Calu3 (cell line): ENCODE data around the gene GCAT. TPM values are rescaled to one million over a fixed set of nuclear protein-coding genes. Genes with fewer than 3 reads are reported as not detected.

ENCODE experiments used
- BruUV-seq: library from RNA; stranded (reverse); fragments of 400-500 nt; replicated peaks from 2 replicates; lab custom pipeline; 2021; lab: Mats Ljungman, UMichigan
- CTCF ChIA-PET: fragments of 300-600 bp; sonication (Branson Sonifier 250); formaldehyde crosslinking; loops from one replicate; lab custom pipeline; 2022; ENCODE audit warnings: antibody characterized with exemption; lab: Charles Lee
- DNase-seq: peaks from one replicate; pipeline ENCODE4 v3.0.0; 2022
- H3K27ac Mint-ChIP-seq: one replicate; pipeline ENCODE4 v1.8.0; 2022; ENCODE audit warnings: mixed read lengths; ENCODE audit not compliant: unreplicated experiment
- H3K27me3 Mint-ChIP-seq: one replicate; pipeline ENCODE4 v1.8.0; 2022; ENCODE audit warnings: mixed read lengths; ENCODE audit not compliant: unreplicated experiment
- H3K36me3 Mint-ChIP-seq: one replicate; pipeline ENCODE4 v1.8.0; 2022; ENCODE audit warnings: mild to moderate bottlenecking, moderate library complexity, mixed read lengths; ENCODE audit not compliant: insufficient read depth, unreplicated experiment
- H3K4me1 Mint-ChIP-seq: one replicate; pipeline ENCODE4 v1.8.0; 2022; ENCODE audit warnings: mild to moderate bottlenecking, low read depth, mixed read lengths; ENCODE audit not compliant: unreplicated experiment
- H3K4me3 Mint-ChIP-seq: one replicate; pipeline ENCODE4 v1.8.0; 2022; ENCODE audit warnings: mild to moderate bottlenecking, low read depth, moderate library complexity, mixed read lengths; ENCODE audit not compliant: unreplicated experiment
- H3K9me3 Mint-ChIP-seq: one replicate; pipeline ENCODE4 v1.8.0; 2022; ENCODE audit warnings: low read depth, mixed read lengths; ENCODE audit not compliant: unreplicated experiment
- intact Hi-C: fragments of 100-400 bp; cut with micrococcal nuclease; formaldehyde crosslinking; loops from one replicate; pipeline ENCODE4 v1.10.0; 2022; ENCODE audit not compliant: unreplicated experiment
- total RNA-seq: library from RNA; stranded (reverse); gene quantifications from 2 replicates; pipeline ENCODE4 v1.2.3, GENCODE V29; 2022
- TF ChIP-seq, protein P1 (sequence below): fragments of 200-600 bp; IDR thresholded peaks from one replicate; pipeline ENCODE4 v1.8.0; 2022; ENCODE audit warnings: antibody characterized with exemption; ENCODE audit not compliant: unreplicated experiment

The GCAT gene
- total RNA-seq, 1 experiment from 2014 or later, result 22.7 TPM

DNA sequence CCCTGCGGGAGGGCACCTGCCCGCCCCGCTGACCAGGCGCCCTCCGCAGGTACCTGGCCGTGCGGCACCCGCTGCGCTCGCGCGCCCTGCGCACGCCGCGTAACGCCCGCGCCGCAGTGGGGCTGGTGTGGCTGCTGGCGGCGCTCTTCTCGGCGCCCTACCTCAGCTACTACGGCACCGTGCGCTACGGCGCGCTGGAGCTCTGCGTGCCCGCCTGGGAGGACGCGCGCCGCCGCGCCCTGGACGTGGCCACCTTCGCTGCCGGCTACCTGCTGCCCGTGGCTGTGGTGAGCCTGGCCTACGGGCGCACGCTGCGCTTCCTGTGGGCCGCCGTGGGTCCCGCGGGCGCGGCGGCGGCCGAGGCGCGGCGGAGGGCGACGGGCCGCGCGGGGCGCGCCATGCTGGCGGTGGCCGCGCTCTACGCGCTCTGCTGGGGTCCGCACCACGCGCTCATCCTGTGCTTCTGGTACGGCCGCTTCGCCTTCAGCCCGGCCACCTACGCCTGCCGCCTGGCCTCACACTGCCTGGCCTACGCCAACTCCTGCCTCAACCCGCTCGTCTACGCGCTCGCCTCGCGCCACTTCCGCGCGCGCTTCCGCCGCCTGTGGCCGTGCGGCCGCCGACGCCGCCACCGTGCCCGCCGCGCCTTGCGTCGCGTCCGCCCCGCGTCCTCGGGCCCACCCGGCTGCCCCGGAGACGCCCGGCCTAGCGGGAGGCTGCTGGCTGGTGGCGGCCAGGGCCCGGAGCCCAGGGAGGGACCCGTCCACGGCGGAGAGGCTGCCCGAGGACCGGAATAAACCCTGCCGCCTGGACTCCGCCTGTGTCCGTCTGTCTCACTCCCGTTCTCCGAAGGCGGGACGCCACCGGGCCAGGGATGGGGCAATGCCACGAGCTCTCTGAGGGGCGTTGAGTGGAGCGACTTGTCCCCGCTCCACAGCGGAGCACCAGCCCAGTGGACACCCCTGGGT, 17.2 kb downstream of the GCAT start:
- intact Hi-C loops, result no loop called here
- Mint-ChIP-seq H3K27ac (no peak overlapping the region), H3K27me3 (no peaks in the 10 kb centered on the region), H3K4me3 (no peak overlapping the region), H3K36me3 (peaks cover 5% of the 10 kb centered on the region), H3K4me1 (peaks cover 9% of the 10 kb centered on the region), H3K9me3 (no peaks in the 10 kb centered on the region)
- DNase-seq, result no peak
- no TSS peak for BruUV-seq
- TF ChIP-seq, protein P1, sequence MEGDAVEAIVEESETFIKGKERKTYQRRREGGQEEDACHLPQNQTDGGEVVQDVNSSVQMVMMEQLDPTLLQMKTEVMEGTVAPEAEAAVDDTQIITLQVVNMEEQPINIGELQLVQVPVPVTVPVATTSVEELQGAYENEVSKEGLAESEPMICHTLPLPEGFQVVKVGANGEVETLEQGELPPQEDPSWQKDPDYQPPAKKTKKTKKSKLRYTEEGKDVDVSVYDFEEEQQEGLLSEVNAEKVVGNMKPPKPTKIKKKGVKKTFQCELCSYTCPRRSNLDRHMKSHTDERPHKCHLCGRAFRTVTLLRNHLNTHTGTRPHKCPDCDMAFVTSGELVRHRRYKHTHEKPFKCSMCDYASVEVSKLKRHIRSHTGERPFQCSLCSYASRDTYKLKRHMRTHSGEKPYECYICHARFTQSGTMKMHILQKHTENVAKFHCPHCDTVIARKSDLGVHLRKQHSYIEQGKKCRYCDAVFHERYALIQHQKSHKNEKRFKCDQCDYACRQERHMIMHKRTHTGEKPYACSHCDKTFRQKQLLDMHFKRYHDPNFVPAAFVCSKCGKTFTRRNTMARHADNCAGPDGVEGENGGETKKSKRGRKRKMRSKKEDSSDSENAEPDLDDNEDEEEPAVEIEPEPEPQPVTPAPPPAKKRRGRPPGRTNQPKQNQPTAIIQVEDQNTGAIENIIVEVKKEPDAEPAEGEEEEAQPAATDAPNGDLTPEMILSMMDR, result no peak
- CTCF ChIA-PET, result no interaction called here

DNA sequence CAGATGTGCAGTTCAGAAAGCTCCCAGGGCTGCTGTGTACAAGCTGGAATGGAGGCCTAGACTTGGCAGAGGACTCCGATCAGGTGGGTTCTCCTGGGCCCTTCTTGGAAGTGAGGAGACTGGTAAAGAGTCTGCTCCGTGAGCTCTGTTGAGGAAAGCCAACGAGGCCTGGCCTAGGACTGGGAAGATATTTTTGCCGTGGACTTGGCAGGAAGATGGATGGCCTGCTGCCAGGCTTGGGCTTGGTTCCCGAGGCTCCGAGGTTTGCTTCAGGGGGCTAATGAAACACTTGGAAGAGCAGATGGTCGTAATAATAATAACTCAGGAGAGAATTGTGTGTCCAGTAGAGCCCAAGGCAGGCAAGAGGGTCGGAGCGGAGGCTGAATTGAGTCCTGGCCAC, 19.3 kb downstream of the GCAT start:
- CTCF ChIA-PET, result interaction anchor here (0.7 to 1.2 kb wide), 3 partner anchors 11 to 29 kb away, joined by 3 to 4 read pairs (median 4); partner anchors contain the start of gene GCAT
- H3K36me3 Mint-ChIP-seq, result peaks cover 9% of the 10 kb centered on the region
- BruUV-seq, result no TSS peak
- TF ChIP-seq, protein P1, result no peak
- intact Hi-C loops, result no loop called here
- peaks cover 3% of the 10 kb centered on the region for H3K4me1 Mint-ChIP-seq
- no peak overlapping the region for H3K4me3 Mint-ChIP-seq
- H3K27ac Mint-ChIP-seq, result no peak overlapping the region
- no peak for DNase-seq
- no peaks in the 10 kb centered on the region for H3K27me3 Mint-ChIP-seq
- H3K9me3 Mint-ChIP-seq, result no peaks in the 10 kb centered on the region

DNA sequence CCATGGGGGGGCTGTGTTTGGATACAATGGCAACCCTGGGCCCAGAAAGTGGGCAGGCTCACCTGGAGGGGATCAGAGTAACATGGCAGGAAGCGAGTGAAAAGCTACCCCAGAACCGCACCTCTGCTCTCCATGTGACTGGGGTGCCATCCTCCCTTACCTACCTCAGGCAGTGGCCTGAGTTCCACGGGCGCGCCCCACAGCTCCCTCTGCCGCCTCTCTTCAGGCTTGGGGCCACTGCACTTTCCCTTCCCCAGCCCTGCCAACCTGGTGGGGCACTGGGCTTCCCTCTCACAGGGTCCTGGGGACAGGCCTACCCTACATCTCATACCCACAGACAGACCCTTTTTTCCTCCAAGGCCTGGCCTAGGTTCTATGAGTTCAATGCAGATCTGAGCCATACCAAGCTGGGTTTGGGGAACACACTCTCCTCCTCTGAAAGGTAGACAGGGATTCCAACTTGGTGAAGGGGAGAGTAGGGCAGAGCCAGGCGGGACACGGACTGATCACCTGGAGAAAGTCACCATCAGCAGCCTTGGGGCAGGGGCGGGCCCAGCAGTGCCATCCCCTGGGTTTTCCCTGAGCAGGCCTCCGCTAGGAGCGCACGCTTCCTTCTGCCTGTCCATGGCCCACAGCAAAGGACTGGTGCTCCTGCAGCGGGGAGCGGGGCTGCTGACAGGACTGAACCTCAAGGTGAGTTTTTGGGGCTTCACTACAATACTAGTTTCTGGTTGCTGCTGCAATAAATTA, 22.5 kb downstream of the GCAT start:
- DNase-seq, result no peak
- Mint-ChIP-seq H3K9me3 (no peaks in the 10 kb centered on the region), H3K27ac (no peak overlapping the region), H3K4me3 (no peak overlapping the region), H3K36me3 (peaks cover 8% of the 10 kb centered on the region), H3K27me3 (no peaks in the 10 kb centered on the region), H3K4me1 (no peaks in the 10 kb centered on the region)
- no TSS peak for BruUV-seq
- intact Hi-C loops, result no loop called here
- TF ChIP-seq, protein P1, result no peak
- CTCF ChIA-PET, result interaction anchor here (0.6 kb wide), 1 partner anchor 20 kb away, joined by 3 read pairs; no protein-coding TSS in a partner anchor

DNA sequence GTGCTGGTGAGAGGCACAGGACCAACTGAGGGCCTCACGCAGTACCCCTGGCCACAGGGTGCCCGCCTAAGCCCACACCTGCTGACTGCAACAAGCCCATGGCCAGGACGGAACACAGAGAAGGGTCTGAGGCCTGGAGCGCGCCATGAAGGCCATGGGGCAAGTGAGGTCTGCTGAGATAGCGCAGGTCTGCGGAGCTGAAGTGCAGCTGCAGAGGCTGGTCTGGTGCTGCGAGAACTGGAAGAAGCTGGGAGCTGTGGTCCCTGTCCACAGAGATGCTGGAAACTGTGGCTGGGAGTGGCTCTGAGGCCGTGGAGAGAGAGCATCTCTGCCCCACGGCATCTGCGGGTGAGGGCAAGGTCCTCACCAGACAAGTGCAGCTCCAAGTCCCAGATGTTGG, 23.7 kb downstream of the GCAT start:
- peaks cover 8% of the 10 kb centered on the region for H3K36me3 Mint-ChIP-seq
- TF ChIP-seq, protein P1, result no peak
- no peak for DNase-seq
- intact Hi-C loops, result no loop called here
- CTCF ChIA-PET, result no interaction called here
- no peak overlapping the region for H3K27ac Mint-ChIP-seq
- H3K4me1 Mint-ChIP-seq, result no peaks in the 10 kb centered on the region
- BruUV-seq, result no TSS peak
- no peaks in the 10 kb centered on the region for H3K9me3 Mint-ChIP-seq
- H3K4me3 Mint-ChIP-seq, result no peak overlapping the region
- H3K27me3 Mint-ChIP-seq, result no peaks in the 10 kb centered on the region
